GM19023 (cell line): Measurements from ENCODE around the gene DAZ2.
"Not testable (repeated sequence)": the region's sequence is repeated elsewhere in the genome, so short reads cannot be mapped to it uniquely, and the experiment has no call there.

Experiments used
- ATAC-seq: cut with Tn5 transposase; IDR thresholded peaks from one replicate; pipeline ENCODE4 v1.9.1; 2021; ENCODE audit warnings: mild to moderate bottlenecking, moderate library complexity; ENCODE audit not compliant: unreplicated experiment

DAZ2 gene, protein sequence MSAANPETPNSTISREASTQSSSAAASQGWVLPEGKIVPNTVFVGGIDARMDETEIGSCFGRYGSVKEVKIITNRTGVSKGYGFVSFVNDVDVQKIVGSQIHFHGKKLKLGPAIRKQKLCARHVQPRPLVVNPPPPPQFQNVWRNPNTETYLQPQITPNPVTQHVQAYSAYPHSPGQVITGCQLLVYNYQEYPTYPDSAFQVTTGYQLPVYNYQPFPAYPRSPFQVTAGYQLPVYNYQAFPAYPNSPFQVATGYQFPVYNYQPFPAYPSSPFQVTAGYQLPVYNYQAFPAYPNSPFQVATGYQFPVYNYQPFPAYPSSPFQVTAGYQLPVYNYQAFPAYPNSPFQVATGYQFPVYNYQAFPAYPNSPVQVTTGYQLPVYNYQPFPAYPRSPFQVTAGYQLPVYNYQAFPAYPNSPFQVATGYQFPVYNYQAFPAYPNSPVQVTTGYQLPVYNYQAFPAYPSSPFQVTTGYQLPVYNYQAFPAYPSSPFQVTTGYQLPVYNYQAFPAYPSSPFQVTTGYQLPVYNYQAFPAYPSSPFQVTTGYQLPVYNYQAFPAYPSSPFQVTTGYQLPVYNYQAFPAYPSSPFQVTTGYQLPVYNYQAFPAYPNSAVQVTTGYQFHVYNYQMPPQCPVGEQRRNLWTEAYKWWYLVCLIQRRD

GRCh38 chrY:23219233-23219632 is at the start of gene DAZ2:
DAZ2 (plus strand) TSS chrY:23219533; CDS start chrY:23219741, 208 bp downstream.
- ATAC-seq: not testable (repeated sequence)

- ATAC-seq: not testable (repeated sequence)
Measured at GRCh38 chrY:23198908-23199307, 20.4 kb upstream of the DAZ2 start, which contains the start of gene DAZ1. DAZ1 (minus strand) TSS chrY:23199008; CDS start chrY:23198800, 208 bp downstream.

DNA sequence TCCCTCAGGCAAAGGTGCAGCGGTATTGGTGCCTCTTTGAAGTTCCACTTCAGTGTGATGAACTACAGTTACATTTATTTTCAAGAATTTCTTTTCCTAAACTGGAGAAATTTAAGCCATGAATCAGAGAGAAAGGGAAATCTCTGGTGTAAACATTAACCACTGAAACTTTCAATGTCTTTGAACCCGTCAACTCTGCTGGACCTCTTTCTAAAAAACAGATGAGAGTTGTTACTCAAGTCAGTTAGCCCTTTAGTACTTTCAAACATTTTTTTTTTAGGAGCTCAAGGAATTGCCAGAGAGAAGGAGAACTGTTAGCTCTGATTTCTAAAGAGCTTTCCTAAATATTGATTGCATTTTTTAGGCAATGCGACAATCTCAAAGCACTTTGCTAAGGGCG is 11.9 kb upstream of the DAZ2 start:
- ATAC-seq: not testable (repeated sequence)

DNA sequence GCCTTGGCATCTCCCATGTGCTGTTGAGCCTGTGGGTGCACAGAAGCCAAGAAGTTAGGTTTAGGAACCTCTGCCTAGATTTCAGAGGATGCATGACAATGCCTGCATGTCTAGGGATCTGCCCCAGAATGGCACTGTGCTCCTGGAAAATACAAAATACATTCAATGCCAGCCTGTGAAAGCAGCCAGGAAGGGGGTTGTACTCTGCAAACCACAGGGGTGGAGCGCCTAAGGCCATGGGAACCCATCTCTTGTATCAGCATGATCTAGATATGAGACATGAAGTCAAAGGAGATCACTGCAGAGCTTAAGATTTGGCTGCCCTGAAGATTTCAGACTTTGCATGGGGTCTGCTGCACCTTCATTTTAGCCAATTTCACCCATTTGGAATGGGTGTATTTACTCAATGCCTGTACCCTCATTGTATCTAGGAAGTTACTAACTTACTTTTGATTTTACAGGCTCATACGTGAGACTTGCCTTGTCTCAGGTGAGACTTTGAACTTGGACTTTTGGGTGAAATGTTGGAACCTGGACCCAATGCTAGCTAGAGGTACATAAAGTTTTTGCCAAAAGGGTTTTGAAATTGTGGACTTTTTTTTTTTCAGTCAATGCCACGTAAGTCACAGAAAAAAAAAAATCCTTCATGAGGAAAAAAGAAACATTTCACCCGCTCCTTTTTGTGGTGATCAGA is 9.4 kb upstream of the DAZ2 start:
- ATAC-seq: not testable (repeated sequence)

DNA sequence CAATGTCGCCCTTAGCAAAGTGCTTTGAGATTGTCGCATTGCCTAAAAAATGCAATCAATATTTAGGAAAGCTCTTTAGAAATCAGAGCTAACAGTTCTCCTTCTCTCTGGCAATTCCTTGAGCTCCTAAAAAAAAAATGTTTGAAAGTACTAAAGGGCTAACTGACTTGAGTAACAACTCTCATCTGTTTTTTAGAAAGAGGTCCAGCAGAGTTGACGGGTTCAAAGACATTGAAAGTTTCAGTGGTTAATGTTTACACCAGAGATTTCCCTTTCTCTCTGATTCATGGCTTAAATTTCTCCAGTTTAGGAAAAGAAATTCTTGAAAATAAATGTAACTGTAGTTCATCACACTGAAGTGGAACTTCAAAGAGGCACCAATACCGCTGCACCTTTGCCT is 8.7 kb upstream of the DAZ2 start:
- ATAC-seq: not testable (repeated sequence)
